Right hindlimb (tissue), 1 donor: ENCODE data around the gene SLC9A9.

ENCODE experiments used
- DNase-seq: peaks from one replicate; pipeline ENCODE4 v3.0.0-alpha.2; 2018

SLC9A9 gene

DNA sequence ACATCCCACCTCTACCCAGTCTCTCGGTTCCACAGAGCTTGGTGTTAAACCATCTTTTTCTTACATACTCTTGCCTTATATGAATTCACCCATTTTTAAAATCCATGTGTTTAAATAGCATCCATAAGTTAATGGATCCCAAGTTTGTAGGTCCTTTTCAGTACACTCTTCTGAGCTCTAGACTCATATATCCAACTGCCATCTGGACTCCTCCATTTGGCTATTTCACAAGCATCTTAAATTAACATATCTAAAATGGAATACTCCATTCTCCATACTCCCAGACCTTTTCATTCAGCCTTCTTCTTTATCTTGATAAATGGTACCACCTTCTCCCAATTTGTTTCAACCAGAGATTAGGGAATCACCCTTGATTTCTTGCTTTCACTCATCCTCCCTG lies 615.3 kb downstream of the SLC9A9 start:
- DNase-seq: no peak

DNA sequence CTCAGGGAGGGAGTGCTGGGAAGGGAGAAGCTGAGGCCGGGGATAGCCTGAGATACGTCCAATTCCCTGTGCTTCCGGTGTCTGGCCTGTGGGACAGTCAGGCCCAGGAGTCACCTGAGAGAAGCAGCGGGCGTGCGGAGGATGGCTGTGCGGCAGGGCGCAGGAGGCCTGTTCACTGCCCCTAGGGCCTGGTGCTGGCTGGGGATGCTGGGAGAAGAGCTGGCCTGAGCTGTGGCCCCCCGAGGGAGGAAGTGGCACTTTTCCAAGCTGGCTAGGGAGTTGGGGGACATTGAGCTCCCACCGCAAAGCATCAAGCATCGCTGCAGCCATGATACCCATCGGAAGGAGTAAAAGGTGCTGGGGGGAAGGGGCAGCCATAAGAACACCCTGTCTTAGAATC lies 619.9 kb downstream of the SLC9A9 start:
- DNase-seq: no peak

DNA sequence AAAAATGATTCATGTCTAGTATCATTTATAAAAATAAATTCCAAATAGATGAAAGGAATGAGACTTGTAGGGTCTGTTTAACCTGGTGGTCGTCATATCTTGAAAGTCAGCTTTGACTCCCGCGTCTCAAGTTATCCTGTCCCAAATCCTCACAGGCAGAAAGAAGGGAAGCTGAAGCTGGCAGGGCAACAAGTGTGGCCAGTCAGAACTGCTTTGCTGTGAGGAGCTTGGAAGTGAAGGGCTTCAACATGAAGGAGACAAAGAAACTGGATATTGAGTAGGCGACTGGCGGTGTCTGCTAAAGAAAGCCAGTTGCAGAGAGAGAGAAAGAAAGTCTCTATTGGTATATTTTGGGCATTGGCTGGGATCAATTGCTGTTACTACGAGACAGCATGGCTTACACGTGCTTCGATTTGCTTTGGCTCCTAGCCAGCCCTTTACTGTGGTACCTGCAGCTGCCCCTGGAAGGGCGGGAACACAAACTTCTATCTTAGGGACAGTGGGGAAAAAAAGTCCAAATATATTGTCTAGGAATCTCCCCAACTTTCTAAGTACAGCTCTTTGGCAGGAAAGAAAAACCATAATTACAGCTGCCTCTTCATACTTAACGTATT lies 621.5 kb downstream of the SLC9A9 start:
- DNase-seq: no peak

DNA sequence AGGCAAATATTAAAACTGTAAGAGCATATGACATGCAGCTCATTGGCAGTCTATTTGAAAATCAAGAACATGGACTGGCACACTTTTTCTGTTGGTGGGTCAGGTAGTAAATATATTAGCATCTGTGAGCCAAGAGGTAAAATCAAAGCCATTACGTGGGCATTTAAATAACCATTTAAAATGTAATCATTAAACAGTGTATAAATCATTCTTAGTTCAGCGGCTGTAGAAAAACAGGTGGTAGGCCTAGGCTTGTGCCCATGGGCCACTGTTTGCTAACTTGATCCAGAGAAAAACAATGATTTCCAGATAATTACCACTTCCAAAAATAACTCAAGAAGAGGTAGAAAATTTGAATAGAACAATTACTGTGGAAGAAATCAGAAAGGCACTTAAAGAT lies 623.6 kb downstream of the SLC9A9 start:
- DNase-seq: no peak

DNA sequence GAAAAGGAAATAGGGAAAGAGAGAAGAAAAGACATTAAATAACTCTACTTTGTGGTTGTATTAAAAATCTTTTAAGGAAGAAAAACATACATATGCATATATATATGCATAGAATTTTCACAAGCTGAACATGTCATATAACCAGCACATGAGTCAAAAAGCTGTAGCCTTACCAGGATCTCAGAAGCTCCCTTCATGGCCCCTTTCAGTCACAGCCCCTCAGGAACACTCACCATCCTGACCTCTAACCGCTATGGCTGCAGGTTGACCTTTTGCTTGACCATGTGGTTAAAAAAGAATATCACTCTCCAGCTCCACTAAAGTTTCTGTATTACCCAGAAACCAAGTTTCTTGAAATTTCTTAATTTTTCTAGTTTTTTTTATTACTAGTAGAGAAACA lies 625.3 kb downstream of the SLC9A9 start:
- DNase-seq: no peak

DNA sequence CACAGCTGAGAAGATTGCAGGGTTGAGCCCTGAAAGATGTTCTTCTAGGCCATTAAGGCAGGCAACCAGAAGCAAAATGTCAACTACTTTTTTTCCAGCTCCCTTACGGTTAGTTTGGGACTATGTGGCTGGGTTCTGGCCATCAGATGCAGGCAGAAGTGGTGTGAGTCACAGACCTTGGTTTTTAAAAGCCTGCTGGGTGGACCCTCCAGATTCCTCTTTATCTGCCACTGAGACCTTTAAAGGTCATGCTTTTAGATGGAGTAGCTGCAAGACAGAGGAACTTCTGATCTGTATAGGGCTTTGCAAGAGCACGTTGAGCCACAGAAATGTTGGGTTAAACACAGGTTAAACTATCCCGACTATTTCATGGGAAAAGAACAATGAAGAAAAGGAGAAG lies 625.8 kb downstream of the SLC9A9 start:
- no peak for DNase-seq

DNA sequence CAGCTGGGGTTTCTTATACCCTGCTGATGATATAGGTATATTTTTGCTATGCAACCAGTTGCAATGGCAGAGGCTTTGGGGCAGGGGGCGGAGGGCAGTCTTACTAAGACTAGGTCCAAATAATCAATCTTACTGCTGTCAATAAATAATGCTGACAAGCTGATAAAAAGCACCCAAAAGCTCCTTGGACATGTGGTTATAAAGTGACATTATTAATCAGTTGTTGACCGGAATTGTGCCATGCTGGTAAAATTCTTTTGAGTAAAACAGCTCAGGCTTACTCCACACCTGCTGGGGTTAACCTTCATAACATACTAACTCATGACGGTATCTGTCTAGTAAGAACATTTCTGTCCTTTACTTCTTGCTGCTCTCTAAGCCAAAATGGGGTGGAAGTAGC lies 626.8 kb downstream of the SLC9A9 start:
- no peak for DNase-seq

DNA sequence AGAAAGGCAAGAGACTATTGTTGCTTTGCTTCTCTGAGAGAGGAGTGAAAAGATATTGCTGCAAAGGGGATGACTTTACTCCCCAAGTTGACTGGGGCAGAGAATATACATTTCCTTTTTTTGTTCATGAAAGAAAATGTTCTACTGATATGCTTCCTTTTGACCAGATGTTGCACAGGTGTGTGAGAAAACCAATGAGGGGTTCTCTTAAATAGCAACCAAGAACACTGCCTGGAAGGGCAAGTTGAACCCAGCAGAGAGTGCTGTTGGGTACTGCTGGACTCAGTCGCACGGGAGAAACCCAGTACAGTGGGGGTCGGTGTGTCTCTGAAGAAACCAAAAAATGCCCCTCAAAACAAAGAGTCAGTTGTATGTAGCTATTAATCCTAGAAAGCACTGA lies 627.5 kb downstream of the SLC9A9 start:
- DNase-seq: no peak

DNA sequence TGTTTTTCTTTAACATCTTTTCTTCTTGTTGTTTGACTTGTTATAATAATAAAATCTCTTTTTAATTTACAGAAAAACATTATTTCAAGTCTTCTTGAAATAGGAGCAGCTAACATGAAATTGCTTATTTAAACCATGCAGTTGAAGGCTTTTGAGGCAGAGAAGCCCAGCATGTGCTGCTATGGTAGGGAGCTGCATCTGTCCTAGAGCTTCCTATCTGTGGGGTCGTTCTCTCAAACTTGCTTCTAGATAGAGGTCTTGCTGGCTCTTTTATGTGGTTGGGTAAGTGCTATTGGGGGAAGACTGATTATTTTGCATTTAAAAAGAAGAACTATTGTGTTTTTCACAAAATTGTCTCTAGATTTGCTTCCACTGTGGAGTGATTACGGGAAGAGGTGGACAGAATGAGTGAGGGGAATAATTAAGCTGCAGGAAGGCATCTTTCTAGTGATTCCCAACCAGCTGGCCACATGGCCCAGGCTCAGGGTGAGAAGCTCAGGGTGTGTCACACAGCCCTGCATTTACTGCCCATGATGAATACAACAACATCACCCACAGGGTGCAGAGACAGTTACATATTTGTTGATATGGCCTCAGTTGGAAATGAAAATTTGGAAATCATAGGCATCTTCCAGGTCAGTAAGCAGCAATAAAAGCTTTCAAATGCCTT lies 630.0 kb downstream of the SLC9A9 start:
- no peak for DNase-seq

DNA sequence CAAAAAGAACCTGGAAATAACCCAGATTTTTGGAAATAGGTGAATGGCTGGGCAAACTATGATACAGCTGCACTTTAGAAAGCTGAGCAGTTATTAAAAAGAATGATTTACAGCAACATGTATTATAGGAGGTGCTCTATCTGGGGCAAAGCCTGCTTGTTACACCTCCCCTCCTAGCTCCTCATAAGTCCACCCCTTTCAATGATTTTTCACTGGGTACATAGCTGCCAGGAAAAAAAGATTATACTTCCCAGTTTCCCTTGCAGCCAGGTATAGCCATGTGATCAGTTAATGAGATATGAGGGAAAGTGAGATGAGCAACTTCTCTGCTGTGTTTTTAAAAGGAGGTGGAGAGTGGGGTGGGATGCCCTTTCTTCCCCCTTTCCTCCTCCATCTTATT lies 631.0 kb downstream of the SLC9A9 start:
- no peak for DNase-seq

DNA sequence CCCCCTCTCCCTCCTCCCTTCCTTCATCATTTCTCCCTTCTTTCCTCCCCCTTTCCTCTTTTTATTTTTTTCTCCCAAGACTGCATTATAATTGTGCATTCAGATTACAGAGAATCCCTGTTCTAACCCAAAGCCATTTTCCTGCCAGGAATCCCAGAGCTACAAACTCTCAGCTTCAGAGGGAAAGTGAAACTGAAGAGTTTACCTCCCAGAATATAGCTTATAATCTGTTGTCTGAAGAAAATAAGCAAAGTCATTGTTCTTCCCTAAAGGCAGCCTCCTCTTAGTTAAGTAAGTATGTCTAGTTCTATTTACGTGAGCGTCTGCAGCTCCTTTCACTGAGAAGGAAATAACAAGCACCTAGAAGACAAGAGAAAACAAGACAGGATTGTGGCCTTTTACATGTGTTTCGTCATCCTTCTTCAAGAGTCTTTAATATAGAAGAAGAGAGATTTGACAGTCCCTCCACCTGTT lies 631.5 kb downstream of the SLC9A9 start:
- no peak for DNase-seq
